Measurements from ENCODE around the gene LAMA4.
"Not testable (repeated sequence)": the region's sequence is repeated elsewhere in the genome, so short reads cannot be mapped to it uniquely, and the experiment has no call there.

Gene LAMA4

GRCh38 chr6:112216662-112217551, 37.5 kb downstream of the LAMA4 start:
- no peak for DNase-seq (ENCODE audit: low read depth in 2 of 2)

- no peak for DNase-seq (ENCODE audit: low read depth in 2 of 2)
Observed at GRCh38 chr6:112215488-112216284, 38.7 kb downstream of the LAMA4 start.

GRCh38 chr6:112214739-112215269, 39.6 kb downstream of the LAMA4 start:
- DNase-seq (ENCODE audit: low read depth in 2 of 2), result no peak

GRCh38 chr6:112210852-112211251, 43.5 kb downstream of the LAMA4 start:
- no peak for DNase-seq (ENCODE audit: low read depth in 2 of 2)

- DNase-seq (ENCODE audit: low read depth in 2 of 2), result no peak
Observed at GRCh38 chr6:112209131-112209530, 45.2 kb downstream of the LAMA4 start.

GRCh38 chr6:112207776-112208175, 46.6 kb downstream of the LAMA4 start:
- DNase-seq (ENCODE audit: low read depth in 2 of 2), result no peak

- DNase-seq (ENCODE audit: low read depth in 2 of 2), result no peak
Observed at GRCh38 chr6:112207131-112207530, 47.2 kb downstream of the LAMA4 start.

GRCh38 chr6:112206110-112206458, 48.3 kb downstream of the LAMA4 start:
- DNase-seq (ENCODE audit: low read depth in 2 of 2), result no peak

- no peak for DNase-seq (ENCODE audit: low read depth in 2 of 2)
Observed at GRCh38 chr6:112205427-112206109, 48.8 kb downstream of the LAMA4 start.

- DNase-seq (ENCODE audit: low read depth in 2 of 2), result no peak
Observed at GRCh38 chr6:112204350-112204706, 50.0 kb downstream of the LAMA4 start.

- no peak for DNase-seq (ENCODE audit: low read depth in 2 of 2)
Observed at GRCh38 chr6:112203577-112204349, 50.6 kb downstream of the LAMA4 start.

GRCh38 chr6:112202639-112203341, 51.6 kb downstream of the LAMA4 start:
- no peak for DNase-seq (ENCODE audit: low read depth in 2 of 2)

GRCh38 chr6:112200185-112200914, 54.0 kb downstream of the LAMA4 start:
- not testable (repeated sequence) for DNase-seq (ENCODE audit: low read depth in 2 of 2)

- DNase-seq (ENCODE audit: low read depth in 2 of 2), result no peak
Observed at GRCh38 chr6:112199001-112199403, 55.4 kb downstream of the LAMA4 start.

GRCh38 chr6:112198582-112198981, 55.8 kb downstream of the LAMA4 start:
- DNase-seq (ENCODE audit: low read depth in 2 of 2), result no peak

GRCh38 chr6:112197636-112198035, 56.7 kb downstream of the LAMA4 start:
- no peak for DNase-seq (ENCODE audit: low read depth in 2 of 2)

GRCh38 chr6:112196306-112196705, 58.1 kb downstream of the LAMA4 start:
- no peak for DNase-seq (ENCODE audit: low read depth in 2 of 2)

GRCh38 chr6:112195166-112195565, 59.2 kb downstream of the LAMA4 start:
- DNase-seq (ENCODE audit: low read depth in 2 of 2), result no peak

GRCh38 chr6:112194511-112194910, 59.9 kb downstream of the LAMA4 start:
- no peak for DNase-seq (ENCODE audit: low read depth in 2 of 2)

GRCh38 chr6:112193535-112194051, 60.8 kb downstream of the LAMA4 start:
- DNase-seq (ENCODE audit: low read depth in 2 of 2), result no peak

All from stimulated activated CD4-positive, alpha-beta T cell treated with anti-CD3 and anti-CD28 coated beads, Interleukin-1b, Interleukin-23, amount 100 ng/mL, for 4 hours (primary cell).